Testis (tissue), 3 donors: ENCODE results near the gene ZSWIM2. TPM values are rescaled to one million over a fixed set of nuclear protein-coding genes. Genes with fewer than 3 reads are reported as not detected.

ENCODE experiments used
- DNase-seq: peaks from one replicate; pipeline ENCODE4 v3.0.0-alpha.2; 2019
- H3K27ac ChIP-seq, 2 donors: fragments of 200-600 bp; sonication (generic); one replicate each; pipeline ENCODE4 v1.5.1; 2019
- H3K27me3 ChIP-seq: fragments of 200-600 bp; sonication (generic); one replicate; pipeline ENCODE4 v1.5.1; 2019
- H3K36me3 ChIP-seq: fragments of 200-600 bp; sonication (generic); one replicate; pipeline ENCODE4 v1.5.1; 2017; ENCODE audit warnings: low read depth; ENCODE audit errors: missing control alignments
- H3K4me1 ChIP-seq: fragments of 200-600 bp; sonication (generic); one replicate; pipeline ENCODE4 v1.5.1; 2019
- H3K4me3 ChIP-seq, 2 donors: fragments of 200-600 bp; sonication (generic); one replicate each; pipeline ENCODE4 v1.5.1; 2017 to 2019
- H3K9me3 ChIP-seq: fragments of 200-600 bp; sonication (generic); one replicate; pipeline ENCODE4 v1.5.1; 2017
- POLR2A ChIP-seq: fragments of 450-650 bp; IDR thresholded peaks from one replicate; pipeline ENCODE4 v1.6.1; 2017; ENCODE audit warnings: antibody characterized with exemption, mild to moderate bottlenecking, moderate library complexity
- WGBS, 2 donors: methylation state at CpG; one replicate each; pipeline ENCODE4 v1.1.5; 2018; 5-methylcytosine and 5-hydroxymethylcytosine counted together
- intact Hi-C: fragments of 100-400 bp; cut with DNase I; formaldehyde crosslinking; loops from one replicate; pipeline ENCODE4 v1.15.1; 2023; ENCODE audit warnings: low total_unique reads
- polyA plus RNA-seq: library from polyadenylated mRNA; stranded (reverse); fragments of 350-450 nt; fragmentation: Illumina TruSeq; extraction: RNeasy Lipid Tissue Mini Kit (QIAGEN cat#74804); gene quantifications from one replicate; pipeline ENCODE4 v1.2.3, GENCODE V29; 2014; ENCODE audit warnings: low read depth, low replicate concordance; ENCODE audit not compliant: insufficient read depth
- total RNA-seq, 2 donors: library from RNA; depleted of rRNA; stranded (reverse); fragments of >200 nt; gene quantifications; one replicate each; pipeline ENCODE4 v1.2.3, GENCODE V29; 2016
- TF ChIP-seq, protein P1 (sequence below), 3 experiments: fragments of 450-650 bp in 2 of 3; fragments of 200-600 bp in 1 of 3; sonication (generic) in 1 of 3; IDR thresholded peaks; one replicate each; pipeline ENCODE4 v1.5.1; 2016 to 2019; ENCODE audit warnings: antibody characterized with exemption in 3 of 3, mild to moderate bottlenecking in 2 of 3, moderate library complexity in 1 of 3

ZSWIM2 gene
- total and polyA plus RNA-seq, 3 donors from 2014 or later, result 5.0 to 11.2 (median 7.9) TPM

- Histone ChIP-seq H3K9me3 (no peaks in the 10 kb centered on the region), H3K27me3 (no peaks in the 10 kb centered on the region), H3K4me3 (no peak overlapping the region), H3K27ac (no peak overlapping the region), H3K4me1 (no peaks in the 10 kb centered on the region), H3K36me3 (no peaks in the 10 kb centered on the region)
- TF ChIP-seq, protein P1, sequence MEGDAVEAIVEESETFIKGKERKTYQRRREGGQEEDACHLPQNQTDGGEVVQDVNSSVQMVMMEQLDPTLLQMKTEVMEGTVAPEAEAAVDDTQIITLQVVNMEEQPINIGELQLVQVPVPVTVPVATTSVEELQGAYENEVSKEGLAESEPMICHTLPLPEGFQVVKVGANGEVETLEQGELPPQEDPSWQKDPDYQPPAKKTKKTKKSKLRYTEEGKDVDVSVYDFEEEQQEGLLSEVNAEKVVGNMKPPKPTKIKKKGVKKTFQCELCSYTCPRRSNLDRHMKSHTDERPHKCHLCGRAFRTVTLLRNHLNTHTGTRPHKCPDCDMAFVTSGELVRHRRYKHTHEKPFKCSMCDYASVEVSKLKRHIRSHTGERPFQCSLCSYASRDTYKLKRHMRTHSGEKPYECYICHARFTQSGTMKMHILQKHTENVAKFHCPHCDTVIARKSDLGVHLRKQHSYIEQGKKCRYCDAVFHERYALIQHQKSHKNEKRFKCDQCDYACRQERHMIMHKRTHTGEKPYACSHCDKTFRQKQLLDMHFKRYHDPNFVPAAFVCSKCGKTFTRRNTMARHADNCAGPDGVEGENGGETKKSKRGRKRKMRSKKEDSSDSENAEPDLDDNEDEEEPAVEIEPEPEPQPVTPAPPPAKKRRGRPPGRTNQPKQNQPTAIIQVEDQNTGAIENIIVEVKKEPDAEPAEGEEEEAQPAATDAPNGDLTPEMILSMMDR (IDR thresholded peaks at IDR 0.05), result no peak
- no peak for TF ChIP-seq POLR2A
- 81 to 83% methylated on average over 7 of the region's 7 CpGs for WGBS, 2 donors
- intact Hi-C loops, result no loop called here
- no peak for DNase-seq
Observed at GRCh38 chr2:186889101-186889879, 40.3 kb upstream of the ZSWIM2 start.

DNA sequence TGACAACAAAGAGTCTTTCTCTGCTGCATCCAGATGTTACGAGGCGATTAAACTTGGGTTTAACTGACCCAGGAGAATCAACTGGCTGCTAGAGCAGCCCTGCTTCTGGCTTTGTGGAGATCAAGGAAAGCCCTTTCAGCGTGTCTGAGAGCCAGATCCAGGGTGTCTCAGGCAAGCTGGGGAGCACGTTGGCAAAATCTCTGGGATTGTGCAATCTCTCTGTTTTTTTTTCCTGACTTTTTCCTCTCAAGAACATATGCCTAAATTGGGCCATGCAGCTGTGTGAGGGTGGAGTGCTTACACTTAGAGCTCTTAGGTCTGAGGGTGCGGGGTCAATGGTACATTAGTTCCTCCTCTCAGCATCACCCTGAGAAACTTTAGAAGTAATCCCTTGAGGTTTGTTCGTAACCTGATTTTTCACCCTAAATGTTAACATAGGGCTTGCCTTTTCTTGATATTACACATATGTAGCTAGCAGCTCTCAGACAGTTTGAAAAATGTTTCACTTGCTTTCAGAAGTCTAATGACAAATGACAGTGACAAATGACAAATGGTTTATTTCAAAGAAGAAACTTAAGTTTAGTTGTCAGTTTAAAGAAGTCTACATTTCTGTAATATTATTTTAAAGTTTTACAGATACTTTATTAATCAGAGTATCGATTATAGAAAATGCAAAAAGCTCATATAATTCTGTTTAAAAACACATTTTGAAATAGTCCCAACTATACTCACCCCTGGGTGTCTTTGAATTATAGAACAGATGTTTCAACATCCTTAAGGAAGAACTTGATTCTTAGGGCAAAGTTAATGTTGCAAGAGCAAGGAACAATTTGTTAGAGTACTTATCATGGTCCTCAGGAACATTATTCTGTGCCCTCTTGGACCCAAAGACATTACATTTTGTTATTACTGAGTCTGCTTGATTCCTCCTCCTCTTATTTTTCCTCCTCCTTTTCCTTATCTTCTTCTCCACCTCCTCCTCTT is 38.4 kb upstream of the ZSWIM2 start:
- Histone ChIP-seq H3K27ac (no peak overlapping the region), H3K4me1 (no peaks in the 10 kb centered on the region), H3K36me3 (no peaks in the 10 kb centered on the region), H3K4me3 (no peak overlapping the region), H3K9me3 (no peaks in the 10 kb centered on the region), H3K27me3 (no peaks in the 10 kb centered on the region)
- peak; percentile 69 for DNase-seq
- TF ChIP-seq POLR2A, result no peak
- TF ChIP-seq, protein P1 (IDR thresholded peaks at IDR 0.05), result no peak
- WGBS, 2 donors, result 55 to 57% methylated on average over 7 of the region's 7 CpGs
- intact Hi-C loops, result no loop called here

- WGBS, 2 donors, result 69 to 75% methylated on average over 1 of the region's 1 CpG
- Histone ChIP-seq H3K36me3 (no peaks in the 10 kb centered on the region), H3K4me3 (no peak overlapping the region), H3K4me1 (no peaks in the 10 kb centered on the region), H3K27ac (no peak overlapping the region), H3K9me3 (no peaks in the 10 kb centered on the region), H3K27me3 (no peaks in the 10 kb centered on the region)
- TF ChIP-seq POLR2A, result no peak
- TF ChIP-seq, protein P1 (IDR thresholded peaks at IDR 0.05), result no peak
- no peak for DNase-seq
- intact Hi-C loops, result no loop called here
Observed at GRCh38 chr2:186884587-186884986, 35.6 kb upstream of the ZSWIM2 start.

GRCh38 chr2:186883666-186884065 is 34.7 kb upstream of the ZSWIM2 start:
- H3K36me3 ChIP-seq, result no peaks in the 10 kb centered on the region
- no peak overlapping the region for H3K4me3 ChIP-seq
- TF ChIP-seq, protein P1 (IDR thresholded peaks at IDR 0.05), result no peak
- no peak for TF ChIP-seq POLR2A
- H3K4me1 ChIP-seq, result no peaks in the 10 kb centered on the region
- no peak overlapping the region for H3K27ac ChIP-seq
- DNase-seq, result no peak
- H3K27me3 ChIP-seq, result no peaks in the 10 kb centered on the region
- no peaks in the 10 kb centered on the region for H3K9me3 ChIP-seq
- intact Hi-C loops, result no loop called here
- WGBS, 2 donors, result 93% methylated on average over 2 of the region's 2 CpGs
